PC-3 (cell line): ENCODE measurements around the gene PRICKLE3.

Experiments
- CTCF ChIP-seq: fragments of 300-600 bp; sonication (generic); conservative IDR thresholded peaks from 2 replicates; pipeline ENCODE4 v1.5.1; 2017; ENCODE audit warnings: antibody characterized with exemption, low read depth, mild to moderate bottlenecking, low read length
- EZH2 ChIP-seq: fragments of 300-600 bp; sonication (generic); IDR thresholded peaks from one replicate; pipeline ENCODE4 v1.6.1; 2017; ENCODE audit warnings: antibody characterized with exemption, mild to moderate bottlenecking, low read length; ENCODE audit not compliant: unreplicated experiment

- TF ChIP-seq CTCF (no peak), EZH2 (no peak)
These were observed 26.7 kb upstream of the PRICKLE3 start for GRCh38 chrX:49212861-49213260.
